Stimulated activated naive CD8-positive, alpha-beta T cell treated with anti-CD3 and anti-CD28 coated beads, Interleukin-15, Interleukin-2, amounts not matched to agents 100 ng/mL and 50 ng/mL, for 24 hours (primary cell): Measurements from ENCODE around the gene SH3D19.

Experiments used
- H3K27ac Mint-ChIP-seq: one replicate; pipeline ENCODE4 v1.8.0; 2021; ENCODE audit warnings: mild to moderate bottlenecking, mixed read lengths
- H3K27me3 Mint-ChIP-seq: one replicate; pipeline ENCODE4 v1.8.0; 2021; ENCODE audit warnings: mixed read lengths
- H3K36me3 Mint-ChIP-seq: one replicate; pipeline ENCODE4 v1.8.0; 2021; ENCODE audit warnings: low read depth, mixed read lengths
- H3K4me1 Mint-ChIP-seq: one replicate; pipeline ENCODE4 v1.8.0; 2021; ENCODE audit warnings: low read depth, mixed read lengths
- H3K4me3 Mint-ChIP-seq: one replicate; pipeline ENCODE4 v1.8.0; 2021; ENCODE audit warnings: mild to moderate bottlenecking, mixed read lengths
- H3K9me3 Mint-ChIP-seq: one replicate; pipeline ENCODE4 v1.8.0; 2021; ENCODE audit warnings: mixed read lengths

SH3D19 gene

GRCh38 chr4:151114986-151115385 lies 210.4 kb downstream of the SH3D19 start:
- no peaks in the 10 kb centered on the region for H3K27me3 Mint-ChIP-seq
- peaks cover 7% of the 10 kb centered on the region for H3K36me3 Mint-ChIP-seq
- no peaks in the 10 kb centered on the region for H3K4me1 Mint-ChIP-seq

DNA sequence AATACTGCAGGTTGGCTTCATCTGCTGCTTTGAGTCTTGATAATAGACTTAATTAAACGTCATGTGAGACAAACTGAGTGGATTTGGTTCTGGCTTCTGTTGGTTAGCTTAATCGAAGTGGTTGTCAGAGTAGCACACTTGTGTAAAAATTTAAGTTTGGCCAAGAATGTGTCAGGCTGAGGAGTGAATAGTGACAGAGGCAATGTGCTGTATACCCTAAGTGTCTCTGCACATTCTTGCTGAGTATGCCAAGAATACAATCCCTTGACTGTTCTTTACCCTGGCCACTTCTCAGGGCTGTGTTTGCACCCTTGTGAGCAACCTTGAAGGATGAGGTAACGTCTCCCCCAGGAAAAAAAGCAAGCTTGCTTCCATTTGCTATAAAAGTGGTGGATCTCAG lies 211.1 kb downstream of the SH3D19 start:
- H3K4me3 Mint-ChIP-seq, result no peak overlapping the region

More at GRCh38 chr4:151114986-151115385, 210.4 kb downstream of the SH3D19 start:
- no peak overlapping the region for H3K27ac Mint-ChIP-seq
- no peak overlapping the region for H3K4me3 Mint-ChIP-seq
- H3K9me3 Mint-ChIP-seq, result no peaks in the 10 kb centered on the region

DNA sequence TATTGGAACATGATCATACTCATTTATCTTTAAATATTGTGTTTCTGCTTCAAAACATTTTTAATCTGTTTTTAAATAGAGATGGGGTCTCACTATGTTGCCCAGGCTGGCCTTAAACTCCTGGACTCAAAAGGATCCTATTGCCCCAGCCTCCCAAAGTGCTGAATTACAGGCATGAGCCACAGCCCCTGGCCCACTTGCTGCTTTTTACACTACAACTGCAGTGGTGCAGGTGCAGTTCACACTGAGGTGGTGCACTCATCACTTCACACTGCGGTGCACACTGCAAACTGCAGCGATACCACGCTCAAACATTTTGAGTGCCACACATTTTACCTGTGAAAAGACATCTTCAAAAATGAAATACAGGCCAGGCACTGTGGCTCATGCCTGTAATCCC lies 215.2 kb downstream of the SH3D19 start:
- Mint-ChIP-seq H3K4me3 (no peak overlapping the region), H3K36me3 (peaks cover 35% of the 10 kb centered on the region), H3K27ac (no peak overlapping the region), H3K4me1 (no peaks in the 10 kb centered on the region), H3K27me3 (no peaks in the 10 kb centered on the region), H3K9me3 (no peaks in the 10 kb centered on the region)

More for the DNA sequence above, 211.1 kb downstream of the SH3D19 start:
- Mint-ChIP-seq H3K27ac (no peak overlapping the region), H3K9me3 (no peaks in the 10 kb centered on the region), H3K4me1 (no peaks in the 10 kb centered on the region), H3K27me3 (no peaks in the 10 kb centered on the region), H3K36me3 (peaks cover 7% of the 10 kb centered on the region)

DNA sequence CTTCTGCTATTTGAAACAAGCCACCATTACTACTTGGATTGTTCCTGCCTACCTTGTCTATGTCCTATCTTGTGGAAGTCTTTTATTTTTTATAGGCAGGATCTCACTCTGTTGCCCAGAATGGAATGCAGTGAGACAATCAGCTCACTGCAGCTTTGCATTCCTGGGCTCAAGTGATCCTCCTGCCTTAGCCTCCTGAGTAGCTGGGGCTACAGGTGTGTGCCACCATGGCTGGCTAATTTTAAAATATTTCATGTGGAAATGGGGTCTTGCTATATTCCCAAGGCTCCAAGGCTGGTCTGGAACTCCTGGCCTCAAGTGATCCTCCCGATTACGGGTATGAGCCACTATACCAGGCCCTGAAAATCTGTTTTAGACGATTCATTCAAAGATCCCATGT lies 218.3 kb downstream of the SH3D19 start:
- Mint-ChIP-seq H3K36me3 (peaks cover 57% of the 10 kb centered on the region), H3K27ac (no peak overlapping the region), H3K4me3 (no peak overlapping the region), H3K9me3 (no peaks in the 10 kb centered on the region), H3K4me1 (peaks cover 24% of the 10 kb centered on the region), H3K27me3 (no peaks in the 10 kb centered on the region)

GRCh38 chr4:151105454-151106032 lies 219.9 kb downstream of the SH3D19 start:
- Mint-ChIP-seq H3K27ac (no peak overlapping the region), H3K27me3 (no peaks in the 10 kb centered on the region), H3K36me3 (peaks cover 72% of the 10 kb centered on the region), H3K4me1 (peaks cover 36% of the 10 kb centered on the region), H3K9me3 (no peaks in the 10 kb centered on the region), H3K4me3 (no peak overlapping the region)

- Mint-ChIP-seq H3K36me3 (peaks cover 80% of the 10 kb centered on the region), H3K9me3 (no peaks in the 10 kb centered on the region), H3K4me1 (peaks cover 41% of the 10 kb centered on the region), H3K27ac (peak overlapping the region; percentile 54), H3K4me3 (no peak overlapping the region), H3K27me3 (no peaks in the 10 kb centered on the region)
Observed at GRCh38 chr4:151104621-151105020, 220.8 kb downstream of the SH3D19 start.

DNA sequence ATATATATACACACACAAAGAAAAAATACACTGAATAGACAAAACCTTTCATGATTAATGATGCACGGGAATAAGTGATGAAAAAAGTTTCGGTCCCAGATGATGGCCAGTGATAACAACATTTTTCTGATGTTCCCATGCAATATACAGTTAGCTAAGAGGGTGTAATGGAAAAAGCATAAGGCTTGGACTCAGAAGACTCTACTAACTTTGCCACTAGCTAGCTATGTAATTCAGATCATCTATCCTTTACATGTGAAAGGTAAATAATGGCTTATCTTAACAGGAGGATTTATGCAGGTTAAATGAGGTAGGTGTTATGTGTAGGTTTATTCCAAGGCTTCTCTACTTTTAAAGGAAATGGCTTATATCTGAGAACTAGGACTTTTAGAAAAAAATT lies 221.6 kb downstream of the SH3D19 start:
- H3K9me3 Mint-ChIP-seq, result no peaks in the 10 kb centered on the region
- H3K27me3 Mint-ChIP-seq, result no peaks in the 10 kb centered on the region
- peaks cover 48% of the 10 kb centered on the region for H3K4me1 Mint-ChIP-seq
- H3K27ac Mint-ChIP-seq, result peak overlapping the region; percentile 45
- H3K4me3 Mint-ChIP-seq, result peak overlapping the region; percentile 48
- H3K36me3 Mint-ChIP-seq, result peaks cover 80% of the 10 kb centered on the region

DNA sequence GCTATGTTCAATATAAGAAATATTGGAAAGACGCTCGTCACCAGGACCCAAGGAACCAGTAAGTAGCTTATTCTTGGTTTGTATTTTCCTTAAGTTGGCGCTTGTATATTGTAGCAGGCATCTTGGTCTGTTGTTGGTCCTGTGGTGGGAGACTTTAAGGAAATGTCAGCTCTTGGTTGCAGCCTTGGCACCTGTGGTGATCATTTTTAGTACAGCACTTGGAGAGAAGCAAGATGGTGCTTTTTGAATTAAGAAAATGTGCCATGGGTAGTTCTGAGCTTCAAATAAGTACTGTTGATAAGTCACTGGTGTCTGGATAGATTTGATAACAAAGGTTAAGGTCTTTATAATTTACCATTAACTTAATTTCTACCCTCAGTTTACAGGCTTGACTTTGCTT lies 224.9 kb downstream of the SH3D19 start:
- Mint-ChIP-seq H3K9me3 (no peaks in the 10 kb centered on the region), H3K4me1 (peaks cover 65% of the 10 kb centered on the region), H3K36me3 (peaks cover 55% of the 10 kb centered on the region), H3K27me3 (no peaks in the 10 kb centered on the region), H3K27ac (peak overlapping the region; percentile 99), H3K4me3 (peak overlapping the region; percentile 97)

DNA sequence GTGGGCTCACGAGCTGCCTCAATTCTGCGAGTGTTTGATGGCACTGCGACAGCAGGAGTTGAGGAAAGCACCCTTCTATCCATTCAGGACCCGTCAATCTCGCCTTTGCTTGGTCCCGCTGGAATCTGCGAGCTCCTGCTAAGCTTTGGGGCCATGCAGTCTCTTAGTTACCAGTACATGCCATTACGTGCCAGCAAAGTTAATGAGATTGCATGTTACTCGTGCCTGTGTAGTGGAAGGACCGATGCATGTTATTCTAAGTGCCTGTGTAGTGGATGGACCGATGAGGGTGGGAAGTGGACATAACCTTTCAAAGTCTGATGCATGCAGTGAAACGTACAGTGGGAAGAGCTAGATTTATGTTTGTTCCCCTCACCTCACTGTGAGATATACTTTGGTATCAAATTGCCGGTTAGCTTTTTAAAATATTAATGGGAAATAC lies 225.4 kb downstream of the SH3D19 start:
- Mint-ChIP-seq H3K27ac (peak overlapping the region; percentile 99), H3K27me3 (no peaks in the 10 kb centered on the region), H3K9me3 (no peaks in the 10 kb centered on the region), H3K36me3 (peaks cover 54% of the 10 kb centered on the region), H3K4me1 (peaks cover 65% of the 10 kb centered on the region), H3K4me3 (peak overlapping the region; percentile 97)

GRCh38 chr4:151099229-151099975 lies 226.0 kb downstream of the SH3D19 start, which contains the start of gene RPS3A:
Gene RPS3A (plus strand): TSS chr4:151099628. CDS start chr4:151099653, 25 bp downstream.
- Mint-ChIP-seq H3K4me3 (peak within 1 kb of the TSS; percentile 97), H3K9me3 (no peaks in the 10 kb centered on the region), H3K27ac (peak within 1 kb of the TSS; percentile 99), H3K4me1 (peaks cover 61% of the 10 kb centered on the region), H3K36me3 (peaks cover 48% of the 10 kb centered on the region), H3K27me3 (no peaks in the 10 kb centered on the region)

GRCh38 chr4:151098979-151099228 lies 226.5 kb downstream of the SH3D19 start:
- Mint-ChIP-seq H3K36me3 (peaks cover 43% of the 10 kb centered on the region), H3K27me3 (no peaks in the 10 kb centered on the region), H3K9me3 (no peaks in the 10 kb centered on the region), H3K4me1 (peaks cover 57% of the 10 kb centered on the region), H3K4me3 (peak overlapping the region; percentile 97), H3K27ac (peak overlapping the region; percentile 99)

DNA sequence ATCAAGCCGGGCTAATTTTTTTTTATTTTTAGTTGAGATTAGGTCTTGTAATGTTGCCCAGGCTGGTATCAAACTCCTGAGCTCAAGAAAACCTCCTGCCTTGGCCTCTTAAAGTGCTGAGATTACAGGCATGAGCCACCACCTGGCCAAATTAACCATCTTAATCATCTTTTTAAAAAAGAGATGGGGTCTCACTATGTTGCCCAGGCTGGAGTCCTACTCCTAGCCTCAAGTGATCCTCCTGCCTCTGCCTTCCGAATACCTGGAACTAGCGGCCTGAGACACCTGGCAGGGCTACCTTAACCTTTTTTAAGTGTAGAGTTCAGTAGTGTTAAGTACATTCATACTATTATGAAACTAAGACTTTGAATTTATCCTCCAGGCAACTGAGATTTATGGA lies 227.6 kb downstream of the SH3D19 start:
- Mint-ChIP-seq H3K9me3 (no peaks in the 10 kb centered on the region), H3K4me1 (peaks cover 48% of the 10 kb centered on the region), H3K27ac (no peak overlapping the region), H3K27me3 (no peaks in the 10 kb centered on the region), H3K4me3 (peak overlapping the region; percentile 48), H3K36me3 (peaks cover 33% of the 10 kb centered on the region)

GRCh38 chr4:151095142-151095541 lies 230.3 kb downstream of the SH3D19 start:
- peaks cover 26% of the 10 kb centered on the region for H3K4me1 Mint-ChIP-seq
- H3K27me3 Mint-ChIP-seq, result no peaks in the 10 kb centered on the region
- H3K27ac Mint-ChIP-seq, result no peak overlapping the region
- H3K36me3 Mint-ChIP-seq, result peaks cover 7% of the 10 kb centered on the region
- H3K9me3 Mint-ChIP-seq, result no peaks in the 10 kb centered on the region
- H3K4me3 Mint-ChIP-seq, result no peak overlapping the region

GRCh38 chr4:151094290-151094751 lies 231.1 kb downstream of the SH3D19 start:
- H3K27ac Mint-ChIP-seq, result no peak overlapping the region
- H3K4me3 Mint-ChIP-seq, result no peak overlapping the region
- H3K9me3 Mint-ChIP-seq, result no peaks in the 10 kb centered on the region
- peaks cover 23% of the 10 kb centered on the region for H3K4me1 Mint-ChIP-seq
- H3K36me3 Mint-ChIP-seq, result no peaks in the 10 kb centered on the region
- H3K27me3 Mint-ChIP-seq, result no peaks in the 10 kb centered on the region

GRCh38 chr4:151093203-151093602 lies 232.2 kb downstream of the SH3D19 start:
- Mint-ChIP-seq H3K9me3 (no peaks in the 10 kb centered on the region), H3K27ac (no peak overlapping the region), H3K4me3 (no peak overlapping the region), H3K36me3 (no peaks in the 10 kb centered on the region), H3K27me3 (no peaks in the 10 kb centered on the region), H3K4me1 (peaks cover 12% of the 10 kb centered on the region)
